G401.6 (cell line): Measurements from ENCODE around the gene OR7G1.

Source experiments
- FAIRE-seq: peaks from 2 replicates; lab custom pipeline; 2012; peaks lifted over from hg19 to GRCh38; lab: Jason Lieb, UNC

Gene OR7G1

GRCh38 chr19:9115307-9115813, at the start of gene OR7G1:
Gene OR7G1, minus strand, starts transcription at chr19:9115763. Its CDS starts 0 bp downstream, at chr19:9115763.
- no peak for FAIRE-seq

GRCh38 chr19:9165261-9165660, 49.7 kb upstream of the OR7G1 start:
- FAIRE-seq: no peak

GRCh38 chr19:9161427-9161826, 45.9 kb upstream of the OR7G1 start:
- no peak for FAIRE-seq

GRCh38 chr19:9159891-9160290, 44.3 kb upstream of the OR7G1 start:
- no peak for FAIRE-seq

- FAIRE-seq: no peak
Measured at GRCh38 chr19:9156304-9156703, 40.7 kb upstream of the OR7G1 start.

GRCh38 chr19:9155591-9155990, 40.0 kb upstream of the OR7G1 start:
- no peak for FAIRE-seq

GRCh38 chr19:9151367-9151766, 35.8 kb upstream of the OR7G1 start:
- no peak for FAIRE-seq

- no peak for FAIRE-seq
Measured at GRCh38 chr19:9150650-9151049, 35.1 kb upstream of the OR7G1 start.

- no peak for FAIRE-seq
Measured at GRCh38 chr19:9149997-9150396, 34.4 kb upstream of the OR7G1 start.

- FAIRE-seq: no peak
Measured at GRCh38 chr19:9148697-9149096, 33.1 kb upstream of the OR7G1 start.

- FAIRE-seq: no peak
Measured at GRCh38 chr19:9146882-9147281, 31.3 kb upstream of the OR7G1 start.

GRCh38 chr19:9144920-9145319, 29.4 kb upstream of the OR7G1 start:
- FAIRE-seq: no peak

- FAIRE-seq: peak; percentile 90
Measured at GRCh38 chr19:9140159-9140874, 24.8 kb upstream of the OR7G1 start, which contains the start of gene ZNF317. Gene ZNF317, plus strand, starts transcription at chr19:9140397. Its CDS starts 15,620 bp downstream, at chr19:9156017.

- no peak for FAIRE-seq
Measured at GRCh38 chr19:9139609-9140158, 24.1 kb upstream of the OR7G1 start.

GRCh38 chr19:9132422-9132821, 16.9 kb upstream of the OR7G1 start:
- FAIRE-seq: no peak

- FAIRE-seq: no peak
Measured at GRCh38 chr19:9130965-9131364, 15.4 kb upstream of the OR7G1 start.

- no peak for FAIRE-seq
Measured at GRCh38 chr19:9128171-9128570, 12.6 kb upstream of the OR7G1 start.

- FAIRE-seq: no peak
Measured at GRCh38 chr19:9126900-9127405, 11.4 kb upstream of the OR7G1 start, which contains the start of gene OR7G3. Gene OR7G3, minus strand, starts transcription at chr19:9126950. Its CDS starts 0 bp downstream, at chr19:9126950.

- no peak for FAIRE-seq
Measured at GRCh38 chr19:9116547-9116946, 984 bp upstream of the OR7G1 start.

- FAIRE-seq: no peak
Measured at GRCh38 chr19:9109959-9110358, 5.6 kb downstream of the OR7G1 start.

GRCh38 chr19:9107375-9107774, 8.2 kb downstream of the OR7G1 start, which contains the start of gene OR7G2:
Gene OR7G2, minus strand, starts transcription at chr19:9107475. Its CDS starts 4,232 bp downstream, at chr19:9103243.
- no peak for FAIRE-seq

GRCh38 chr19:9086761-9087160, 28.8 kb downstream of the OR7G1 start, which contains the start of gene OR1M1:
Gene OR1M1, plus strand, starts transcription at chr19:9087061. Its CDS starts 6,184 bp downstream, at chr19:9093245.
- no peak for FAIRE-seq

- FAIRE-seq: no peak
Measured at GRCh38 chr19:9078651-9079050, 36.9 kb downstream of the OR7G1 start.
